ENCODE results near the gene ECM1. TPM values are rescaled to one million over a fixed set of nuclear protein-coding genes. Genes with fewer than 3 reads are reported as not detected.
A peak's percentile ranks its signal among the peaks of the same experiment; 100 is the strongest.

Gene ECM1
- polyA plus RNA-seq, 1 donor (not counting 4 experiments of a cell fraction or from before 2014, with no cell fraction given): 23.6 TPM

GRCh38 chr1:150477320-150477719 is 30.6 kb upstream of the ECM1 start:
- peak overlapping the region in 2 of 3 experiments; percentile 5 to 26 for H3K4me3 ChIP-seq (ENCODE audit: control insufficient read depth in 2 of 3, extremely low read depth in 1 of 3, insufficient read depth in 2 of 3, low read depth in 1 of 3, low read length in 3 of 3)
- peak overlapping the region; percentile 53 for H2AFZ ChIP-seq (ENCODE audit: control insufficient read depth, low read length)
- H3K9ac ChIP-seq (ENCODE audit: control insufficient read depth, extremely low read depth, insufficient read depth, low read length): peak overlapping the region; percentile 75
- no peaks in the 10 kb centered on the region for H3K9me1 ChIP-seq (ENCODE audit: control insufficient read depth, extremely low read depth, insufficient read depth, low read length)
- H3K9me3 ChIP-seq (ENCODE audit: control insufficient read depth, low read depth, low read length): no peaks in the 10 kb centered on the region
- H3K36me3 ChIP-seq (ENCODE audit: control insufficient read depth in 2 of 2, extremely low read depth in 1 of 2, insufficient read depth in 2 of 2, low read length in 2 of 2): peaks cover 0 to 4% of the 10 kb centered on the region in 2 experiments
- H4K20me1 ChIP-seq (ENCODE audit: control insufficient read depth, extremely low read depth, insufficient read depth, low read length): no peaks in the 10 kb centered on the region
- H3K4me2 ChIP-seq (ENCODE audit: control insufficient read depth, extremely low read depth, insufficient read depth, low read depth, low read length): peak overlapping the region; percentile 87
- peaks cover 30% of the 10 kb centered on the region for H3K4me1 ChIP-seq (ENCODE audit: control insufficient read depth, extremely low read depth, insufficient read depth, low read length)
- H3K79me2 ChIP-seq (ENCODE audit: control insufficient read depth, insufficient read depth, low read length): no peaks in the 10 kb centered on the region
- H3K27me3 ChIP-seq (ENCODE audit: control insufficient read depth, extremely low read depth, insufficient read depth, low read length): no peaks in the 10 kb centered on the region
- no peak for TF ChIP-seq EZH2 (IDR thresholded peaks at IDR 0.05; ENCODE audit: low read length)
- TF ChIP-seq, protein P1, sequence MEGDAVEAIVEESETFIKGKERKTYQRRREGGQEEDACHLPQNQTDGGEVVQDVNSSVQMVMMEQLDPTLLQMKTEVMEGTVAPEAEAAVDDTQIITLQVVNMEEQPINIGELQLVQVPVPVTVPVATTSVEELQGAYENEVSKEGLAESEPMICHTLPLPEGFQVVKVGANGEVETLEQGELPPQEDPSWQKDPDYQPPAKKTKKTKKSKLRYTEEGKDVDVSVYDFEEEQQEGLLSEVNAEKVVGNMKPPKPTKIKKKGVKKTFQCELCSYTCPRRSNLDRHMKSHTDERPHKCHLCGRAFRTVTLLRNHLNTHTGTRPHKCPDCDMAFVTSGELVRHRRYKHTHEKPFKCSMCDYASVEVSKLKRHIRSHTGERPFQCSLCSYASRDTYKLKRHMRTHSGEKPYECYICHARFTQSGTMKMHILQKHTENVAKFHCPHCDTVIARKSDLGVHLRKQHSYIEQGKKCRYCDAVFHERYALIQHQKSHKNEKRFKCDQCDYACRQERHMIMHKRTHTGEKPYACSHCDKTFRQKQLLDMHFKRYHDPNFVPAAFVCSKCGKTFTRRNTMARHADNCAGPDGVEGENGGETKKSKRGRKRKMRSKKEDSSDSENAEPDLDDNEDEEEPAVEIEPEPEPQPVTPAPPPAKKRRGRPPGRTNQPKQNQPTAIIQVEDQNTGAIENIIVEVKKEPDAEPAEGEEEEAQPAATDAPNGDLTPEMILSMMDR (optimal IDR thresholded peaks at IDR 0.05 in 1 of 3, IDR thresholded peaks at IDR 0.05 in 1 of 3, conservative IDR thresholded peaks at IDR 0.05 in 1 of 3; ENCODE audit: extremely low read depth in 1 of 3, insufficient read depth in 2 of 3, low read length in 3 of 3): no peak
- dilution Hi-C loops (cut with MboI; ENCODE audit: extremely low pct_ligation_motif_present, low sequenced_read_pairs): no loop called here
- peak; percentile 29 for FAIRE-seq
- no peak for DNase-seq (ENCODE audit: low read depth, low spot score)
- H3K27ac ChIP-seq (ENCODE audit: control insufficient read depth, insufficient read depth, low read length): peak overlapping the region; percentile 96

DNA sequence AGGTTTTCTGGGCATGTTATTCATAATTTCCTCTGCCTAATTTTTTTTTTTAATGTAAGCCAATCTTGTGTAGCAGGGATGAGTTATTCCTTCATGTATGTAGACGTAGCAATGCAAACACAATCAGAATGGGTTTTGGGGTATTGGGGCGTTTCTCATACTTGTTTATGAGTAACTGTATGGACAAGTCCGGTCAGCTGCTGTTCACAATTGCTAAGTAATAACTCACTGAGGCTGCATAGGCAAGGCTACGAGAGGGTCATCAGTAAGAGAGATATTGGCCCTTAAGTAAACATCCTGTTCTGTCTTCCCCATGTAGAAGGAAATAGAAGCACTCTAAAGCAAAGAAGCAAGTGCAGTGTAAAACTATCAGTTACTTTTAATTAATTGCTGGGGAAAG is 30.2 kb upstream of the ECM1 start:
- peak overlapping the region; percentile 75 for H3K9ac ChIP-seq (ENCODE audit: control insufficient read depth, extremely low read depth, insufficient read depth, low read length)
- no peaks in the 10 kb centered on the region for H3K9me1 ChIP-seq (ENCODE audit: control insufficient read depth, extremely low read depth, insufficient read depth, low read length)
- H3K9me3 ChIP-seq (ENCODE audit: control insufficient read depth, low read depth, low read length): no peaks in the 10 kb centered on the region
- no peak for TF ChIP-seq EZH2 (IDR thresholded peaks at IDR 0.05; ENCODE audit: low read length)
- TF ChIP-seq, protein P1 (optimal IDR thresholded peaks at IDR 0.05 in 1 of 3, IDR thresholded peaks at IDR 0.05 in 1 of 3, conservative IDR thresholded peaks at IDR 0.05 in 1 of 3; ENCODE audit: extremely low read depth in 1 of 3, insufficient read depth in 2 of 3, low read length in 3 of 3): no peak
- dilution Hi-C loops (cut with MboI; ENCODE audit: extremely low pct_ligation_motif_present, low sequenced_read_pairs): no loop called here
- H3K4me3 ChIP-seq (ENCODE audit: control insufficient read depth in 2 of 3, extremely low read depth in 1 of 3, insufficient read depth in 2 of 3, low read depth in 1 of 3, low read length in 3 of 3): peak overlapping the region in 1 of 3 experiments; percentile 5
- FAIRE-seq (peak; percentile 86), DNase-seq (ENCODE audit: low read depth, low spot score) (peak; percentile 91)
- peaks cover 0 to 1% of the 10 kb centered on the region in 2 experiments for H3K36me3 ChIP-seq (ENCODE audit: control insufficient read depth in 2 of 2, extremely low read depth in 1 of 2, insufficient read depth in 2 of 2, low read length in 2 of 2)
- peaks cover 30% of the 10 kb centered on the region for H3K4me1 ChIP-seq (ENCODE audit: control insufficient read depth, extremely low read depth, insufficient read depth, low read length)
- H4K20me1 ChIP-seq (ENCODE audit: control insufficient read depth, extremely low read depth, insufficient read depth, low read length): no peaks in the 10 kb centered on the region
- H3K27me3 ChIP-seq (ENCODE audit: control insufficient read depth, extremely low read depth, insufficient read depth, low read length): no peaks in the 10 kb centered on the region
- no peak overlapping the region for H2AFZ ChIP-seq (ENCODE audit: control insufficient read depth, low read length)
- H3K79me2 ChIP-seq (ENCODE audit: control insufficient read depth, insufficient read depth, low read length): no peaks in the 10 kb centered on the region
- peak overlapping the region; percentile 96 for H3K27ac ChIP-seq (ENCODE audit: control insufficient read depth, insufficient read depth, low read length)
- peak overlapping the region; percentile 87 for H3K4me2 ChIP-seq (ENCODE audit: control insufficient read depth, extremely low read depth, insufficient read depth, low read depth, low read length)

Data from keratinocyte (primary cell).